Cardiac muscle cell (in vitro differentiated cells and primary cell): ENCODE measurements around the gene STUB1. TPM values are rescaled to one million over a fixed set of nuclear protein-coding genes. Genes with fewer than 3 reads are reported as not detected.
A peak's percentile ranks its signal among the peaks of the same experiment; 100 is the strongest.

ENCODE experiments used
- DNase-seq, 2 donors: peaks; one replicate each; pipeline versions ENCODE4 v3.0.0 to v3.0.0-alpha.2; 2010 to 2017; ENCODE audit warnings: low read depth in 1 of 2, low spot score in 1 of 2
- H3K27ac ChIP-seq: fragments of 200-600 bp; sonication (generic); 2 replicates; pipeline ENCODE4 v1.5.1; 2016
- H3K27me3 ChIP-seq: fragments of 200-600 bp; sonication (generic); 2 replicates; pipeline ENCODE4 v1.6.0; 2016; ENCODE audit warnings: control low read depth
- H3K36me3 ChIP-seq: fragments of 200-600 bp; sonication (generic); 2 replicates; pipeline ENCODE4 v1.5.1; 2016; ENCODE audit warnings: control low read depth
- H3K4me1 ChIP-seq: fragments of 200-600 bp; sonication (generic); 2 replicates; pipeline ENCODE4 v1.8.1; 2017; ENCODE audit warnings: low read depth, mild to moderate bottlenecking, mixed run types
- H3K4me3 ChIP-seq: fragments of 200-600 bp; sonication (generic); 2 replicates; pipeline ENCODE4 v1.5.1; 2016; ENCODE audit warnings: mild to moderate bottlenecking
- H3K9me3 ChIP-seq: fragments of 200-600 bp; sonication (generic); 2 replicates; pipeline ENCODE4 v1.5.1; 2017; ENCODE audit warnings: low read depth, mild to moderate bottlenecking, control low read depth
- CTCF ChIP-seq: IDR thresholded peaks from 2 replicates; pipeline ENCODE4 v1.5.1; 2012; ENCODE audit warnings: low read depth, mild to moderate bottlenecking, low read length
- polyA plus RNA-seq: library from polyadenylated mRNA; unstranded; fragments of >200 nt; fragmentation: Nextera tagmentation; extraction: Ambion mirVana; gene quantifications from 2 replicates; pipeline ENCODE4 v1.2.1, GENCODE V29; 2016
- total RNA-seq: library from RNA; depleted of rRNA; stranded (reverse); fragments of >200 nt; gene quantifications from 2 replicates; pipeline ENCODE4 v1.2.3, GENCODE V29; 2016

Gene STUB1
- total and polyA plus RNA-seq, 2 experiments from 2014 or later, result 176 to 269 TPM

- no peaks in the 10 kb centered on the region for H3K9me3 ChIP-seq
- peak overlapping the region; percentile 95 for H3K4me3 ChIP-seq
- H3K27me3 ChIP-seq, result no peaks in the 10 kb centered on the region
- peak; percentile 40 to 63 for DNase-seq
- peaks cover 24% of the 10 kb centered on the region for H3K36me3 ChIP-seq
- peak overlapping the region; percentile 92 for H3K27ac ChIP-seq
- peaks cover 13% of the 10 kb centered on the region for H3K4me1 ChIP-seq
- peak; percentile 18 for TF ChIP-seq CTCF
Observed at GRCh38 chr16:680967-681745, 946 bp downstream of the STUB1 start.

GRCh38 chr16:681746-682427 is 1.7 kb downstream of the STUB1 start:
- Histone ChIP-seq H3K36me3 (peaks cover 29% of the 10 kb centered on the region), H3K4me1 (peaks cover 13% of the 10 kb centered on the region), H3K9me3 (no peaks in the 10 kb centered on the region), H3K27ac (no peak overlapping the region), H3K4me3 (no peak overlapping the region), H3K27me3 (no peaks in the 10 kb centered on the region)
- DNase-seq, result peak in 1 of 2 donors; percentile 43
- TF ChIP-seq CTCF, result no peak

- DNase-seq, result no peak
- no peak overlapping the region for H3K4me3 ChIP-seq
- peaks cover 13% of the 10 kb centered on the region for H3K4me1 ChIP-seq
- H3K36me3 ChIP-seq, result peaks cover 32% of the 10 kb centered on the region
- peak overlapping the region; percentile 7 for H3K27ac ChIP-seq
- no peak for TF ChIP-seq CTCF
- H3K27me3 ChIP-seq, result no peaks in the 10 kb centered on the region
- H3K9me3 ChIP-seq, result no peaks in the 10 kb centered on the region
Observed at GRCh38 chr16:682493-683395, 2.5 kb downstream of the STUB1 start.

GRCh38 chr16:683396-684070 is 3.3 kb downstream of the STUB1 start:
- Histone ChIP-seq H3K36me3 (peaks cover 32% of the 10 kb centered on the region), H3K9me3 (no peaks in the 10 kb centered on the region), H3K27ac (peak overlapping the region; percentile 71), H3K4me1 (peaks cover 13% of the 10 kb centered on the region), H3K4me3 (peak overlapping the region; percentile 71), H3K27me3 (no peaks in the 10 kb centered on the region)
- no peak for TF ChIP-seq CTCF
- no peak for DNase-seq
